Lower leg skin (tissue), 4 donors: ENCODE data around the gene FFAR3. TPM values are rescaled to one million over a fixed set of nuclear protein-coding genes. Genes with fewer than 3 reads are reported as not detected.
A peak's percentile ranks its signal among the peaks of the same experiment; 100 is the strongest.

Experiments used
- DNase-seq, 2 donors: peaks; one replicate each; pipeline ENCODE4 v3.0.0-alpha.2; 2019; ENCODE audit warnings: low spot score in 2 of 2
- H3K4me3 ChIP-seq: fragments of 200-600 bp; sonication (generic); 2 replicates; pipeline ENCODE4 v1.5.1; 2017; ENCODE audit warnings: mild to moderate bottlenecking, low read depth; ENCODE audit not compliant: poor library complexity, severe bottlenecking
- CTCF ChIP-seq, 3 donors: fragments of 450-650 bp; IDR thresholded peaks; one replicate each; pipeline ENCODE4 v1.5.1; 2016; ENCODE audit warnings: antibody characterized with exemption in 3 of 3, mild to moderate bottlenecking in 3 of 3, moderate library complexity in 2 of 3
- POLR2A ChIP-seq, 2 donors: fragments of 450-650 bp; IDR thresholded peaks; one replicate each; pipeline ENCODE4 v1.6.1; 2016 to 2017; ENCODE audit warnings: antibody characterized with exemption in 2 of 2, mild to moderate bottlenecking in 1 of 2, moderate library complexity in 1 of 2
- WGBS, 2 donors: methylation state at CpG; one replicate each; pipeline ENCODE4 v1.1.5; 2018; 5-methylcytosine and 5-hydroxymethylcytosine counted together
- intact Hi-C: fragments of 100-400 bp; cut with DNase I; formaldehyde crosslinking; loops from one replicate; pipeline ENCODE4 v1.15.0; 2023; ENCODE audit warnings: low total_unique reads
- total RNA-seq, 4 donors: library from RNA; depleted of rRNA; stranded (reverse); fragments of >200 nt; gene quantifications; one replicate each; pipeline ENCODE4 v1.1.0, GENCODE V29; 2016

FFAR3 gene
- total RNA-seq, 4 donors from 2014 or later, result not detected

GRCh38 chr19:35396240-35396885, 38.1 kb downstream of the FFAR3 start:
- intact Hi-C loops, result no loop called here
- 82 to 87% methylated on average over 14 of the region's 14 CpGs for WGBS, 2 donors
- DNase-seq, result peak in 1 of 2 donors; percentile 63
- TF ChIP-seq POLR2A (IDR thresholded peaks at IDR 0.05) (no peak), CTCF (IDR thresholded peaks at IDR 0.05) (no peak)
- H3K4me3 ChIP-seq, result no peak overlapping the region

- TF ChIP-seq CTCF (IDR thresholded peaks at IDR 0.05), result no peak
- TF ChIP-seq POLR2A (IDR thresholded peaks at IDR 0.05), result no peak
- intact Hi-C loops, result no loop called here
- WGBS, 2 donors, result 56 to 64% methylated on average over 6 of the region's 6 CpGs
- H3K4me3 ChIP-seq, result no peak overlapping the region
- peak in 1 of 2 donors; percentile 60 for DNase-seq
These were observed 38.8 kb downstream of the FFAR3 start for GRCh38 chr19:35397064-35397463.

GRCh38 chr19:35398570-35398969, 40.3 kb downstream of the FFAR3 start:
- H3K4me3 ChIP-seq, result no peak overlapping the region
- no peak for TF ChIP-seq CTCF (IDR thresholded peaks at IDR 0.05)
- no peak for TF ChIP-seq POLR2A (IDR thresholded peaks at IDR 0.05)
- DNase-seq, result peak in 1 of 2 donors; percentile 83
- intact Hi-C loops, result no loop called here
- 87 to 89% methylated on average over 12 of the region's 12 CpGs for whole genome bisulfite sequencing, 2 donors

- intact Hi-C loops, result no loop called here
- WGBS, 2 donors, result 71 to 83% methylated on average over 4 of the region's 4 CpGs
- H3K4me3 ChIP-seq, result no peak overlapping the region
- no peak for DNase-seq
- TF ChIP-seq CTCF (IDR thresholded peaks at IDR 0.05) (no peak), POLR2A (IDR thresholded peaks at IDR 0.05) (no peak)
These were observed 41.0 kb downstream of the FFAR3 start for GRCh38 chr19:35399231-35399630.

GRCh38 chr19:35399948-35400772, 41.9 kb downstream of the FFAR3 start:
- no peak for DNase-seq
- H3K4me3 ChIP-seq, result no peak overlapping the region
- WGBS, 2 donors, result 89 to 94% methylated on average over 10 of the region's 10 CpGs
- TF ChIP-seq POLR2A (IDR thresholded peaks at IDR 0.05) (no peak), CTCF (IDR thresholded peaks at IDR 0.05) (no peak)
- intact Hi-C loops, result no loop called here
